HepG2 (cell line): ENCODE results near the gene ANKRD13D. TPM values are rescaled to one million over a fixed set of nuclear protein-coding genes. Genes with fewer than 3 reads are reported as not detected.

Experiments
- BRF2 ChIP-seq: sonication (generic); formaldehyde crosslinking; IDR thresholded peaks from 2 replicates; pipeline ENCODE4 v1.8.1; 2022; ENCODE audit warnings: mild to moderate bottlenecking, missing genetic modification reagents
- ERF ChIP-seq: IDR thresholded peaks from 2 replicates; pipeline ENCODE4 v1.6.1; 2018; ENCODE audit warnings: missing biosample characterization, missing genetic modification reagents
- KLF15 ChIP-seq: sonication (generic); formaldehyde crosslinking; IDR thresholded peaks from 2 replicates; pipeline ENCODE4 v1.8.1; 2023; ENCODE audit warnings: borderline replicate concordance, mild to moderate bottlenecking, inconsistent platforms, missing genetic modification reagents, mixed read lengths
- KLF9 ChIP-seq: IDR thresholded peaks from 2 replicates; pipeline ENCODE4 v1.6.1; 2016; ENCODE audit warnings: low read depth
- MEIS2 ChIP-seq: sonication (generic); formaldehyde crosslinking; IDR thresholded peaks from 2 replicates; pipeline ENCODE4 v1.9.0; 2021; ENCODE audit warnings: mild to moderate bottlenecking, missing genetic modification reagents
- NFRKB ChIP-seq: fragments of 450-650 bp; IDR thresholded peaks from 2 replicates; pipeline ENCODE4 v1.6.1; 2017
- STAG1 ChIP-seq: sonication (generic); formaldehyde crosslinking; IDR thresholded peaks from 2 replicates; pipeline ENCODE4 v1.4.0; 2020; ENCODE audit warnings: missing genetic modification reagents
- ZBTB40 ChIP-seq, 2 experiments: fragments of 450-650 bp in 1 of 2; sonication (generic) in 1 of 2; formaldehyde crosslinking in 1 of 2; IDR thresholded peaks; 2 replicates each; pipeline versions ENCODE4 v1.6.1 to v1.8.0; 2016 to 2022; ENCODE audit warnings: antibody characterized with exemption in 1 of 2, mild to moderate bottlenecking in 1 of 2, missing genetic modification reagents in 1 of 2
- ZMYM3 ChIP-seq: sonication (generic); formaldehyde crosslinking; IDR thresholded peaks from 2 replicates; pipeline ENCODE4 v1.5.1; 2020; ENCODE audit warnings: mild to moderate bottlenecking, missing genetic modification reagents
- ZNF207 ChIP-seq: fragments of 450-650 bp; IDR thresholded peaks from 2 replicates; pipeline ENCODE4 v1.6.1; 2016; ENCODE audit warnings: antibody characterized with exemption, borderline replicate concordance
- ZNF7 ChIP-seq: IDR thresholded peaks from 2 replicates; pipeline ENCODE4 v1.6.1; 2016; ENCODE audit warnings: missing biosample characterization, missing genetic modification reagents
- ZNF775 ChIP-seq: sonication (generic); formaldehyde crosslinking; IDR thresholded peaks from 2 replicates; pipeline ENCODE4 v1.4.0; 2020; ENCODE audit warnings: missing genetic modification reagents, mild to moderate bottlenecking, moderate library complexity, borderline replicate concordance
- ZNF878 ChIP-seq: sonication (generic); formaldehyde crosslinking; IDR thresholded peaks from 2 replicates; pipeline ENCODE4 v1.8.1; 2023; ENCODE audit warnings: mild to moderate bottlenecking, missing genetic modification reagents, moderate library complexity
- ZNF891 ChIP-seq: sonication (generic); formaldehyde crosslinking; IDR thresholded peaks from 2 replicates; pipeline ENCODE4 v1.5.0; 2020; ENCODE audit warnings: mild to moderate bottlenecking, missing genetic modification reagents
- ZSCAN5A ChIP-seq: sonication (generic); formaldehyde crosslinking; IDR thresholded peaks from 2 replicates; pipeline ENCODE4 v1.8.0; 2022; ENCODE audit warnings: mild to moderate bottlenecking, missing genetic modification reagents, borderline replicate concordance
- polyA plus RNA-seq, 8 experiments: library from polyadenylated mRNA; depleted of rRNA in 3 of 8; stranded (reverse) in 7 of 8; unstranded in 1 of 8; fragments of >200 nt; fragmentation: Illumina TruSeq in 4 of 8; extraction: Trizol in 4 of 8; gene quantifications; 2 replicates each; pipeline versions ENCODE4 v1.2.1 to v1.2.3, GENCODE V29; 2011 to 2016; ENCODE audit warnings: low read depth in 4 of 8, missing spikeins in 1 of 8, mixed read lengths in 1 of 8; ENCODE audit not compliant: insufficient read depth in 1 of 8
- total RNA-seq, 5 experiments: library from RNA; depleted of rRNA; stranded (reverse); fragments of >200 nt; fragmentation: Illumina TruSeq; extraction: Trizol; gene quantifications; 2 replicates each; pipeline ENCODE4 v1.2.3, GENCODE V29; 2016; ENCODE audit warnings: low read depth in 1 of 5
- TF ChIP-seq, protein P1 (sequence below): IDR thresholded peaks from 2 replicates; pipeline ENCODE4 v1.6.1; 2016; ENCODE audit warnings: mild to moderate bottlenecking, missing biosample characterization, missing genetic modification reagents

ANKRD13D gene
- total and polyA plus RNA-seq, 2 of the 13 experiments (the other 11 are each of a cell fraction or from before 2014, with no cell fraction given) = 18.6 to 27.3 TPM

- TF ChIP-seq ZSCAN5A (CRISPR knock-in tag) (no peak), ZBTB40 (IDR thresholded peaks at IDR 0.05) (no peak), ZBTB40 (CRISPR knock-in tag; IDR thresholded peaks at IDR 0.05) (no peak), KLF15 (CRISPR knock-in tag) (no peak), ZNF207 (no peak), KLF9 (CRISPR knock-in tag) (no peak), STAG1 (CRISPR knock-in tag) (peak; percentile 60), BRF2 (CRISPR knock-in tag) (no peak), ZNF7 (CRISPR knock-in tag) (no peak), ZNF775 (no peak), ZNF878 (CRISPR knock-in tag) (no peak), ZMYM3 (CRISPR knock-in tag) (peak; percentile 31; the same call in 1 of the 2 replicates), ZNF891 (CRISPR knock-in tag) (no peak), MEIS2 (CRISPR knock-in tag) (no peak), ERF (peak; percentile 54; the same call in 1 of the 2 replicates), NFRKB (no peak)
- TF ChIP-seq, protein P1, sequence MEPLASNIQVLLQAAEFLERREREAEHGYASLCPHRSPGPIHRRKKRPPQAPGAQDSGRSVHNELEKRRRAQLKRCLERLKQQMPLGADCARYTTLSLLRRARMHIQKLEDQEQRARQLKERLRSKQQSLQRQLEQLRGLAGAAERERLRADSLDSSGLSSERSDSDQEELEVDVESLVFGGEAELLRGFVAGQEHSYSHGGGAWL = no peak
Measured at GRCh38 chr11:67262731-67263675, 26.1 kb upstream of the ANKRD13D start (continued).
